ENCODE results near the gene GYPC. TPM values are rescaled to one million over a fixed set of nuclear protein-coding genes. Genes with fewer than 3 reads are reported as not detected.

The GYPC gene
- total and polyA plus RNA-seq, 2 of the 4 experiments (the other 2 are of a cell fraction) = 53.4 to 96.3 TPM

Small RNA genes lying within 50 kb of the gene (microRNA-seq; reads per million reads assigned to microRNA genes)
- gene RNU6-675P (ENCODE audit: insufficient read depth, insufficient read length) = not detected

Small RNA genes lying within 50 kb of the gene (small RNA-seq; reads per million reads assigned to genes)
- gene RNU6-675P = 0 reads per million in 5 experiments

Other genes starting within 250 kb of the GYPC start
- not detected in 2 replicates for gene TEX51, start 242.7 kb downstream of the GYPC start, total RNA-seq (2012; rRNA removed)
- gene TEX51, start 242.7 kb downstream of the GYPC start, polyA plus RNA-seq (2012; rRNA removed) = not detected in 2 replicates